ENCODE measurements around the gene EEF2K. TPM values are rescaled to one million over a fixed set of nuclear protein-coding genes. Genes with fewer than 3 reads are reported as not detected.
A peak's percentile ranks its signal among the peaks of the same experiment; 100 is the strongest.

Gene EEF2K
- total RNA-seq, 2 donors from 2014 or later = 58.2 to 75.1 TPM

- Histone ChIP-seq H3K4me1 (replicated peaks) (peaks cover 5% of the 10 kb centered on the region), H3K36me3 (no peaks in the 10 kb centered on the region), H3K27me3 (replicated peaks; ENCODE audit: insufficient read depth) (no peaks in the 10 kb centered on the region), H3K27ac (no peak overlapping the region), H3K4me3 (no peak overlapping the region), H3K9me3 (no peaks in the 10 kb centered on the region)
- no peak for DNase-seq (ENCODE audit: low spot score)
- 79% methylated on average over 9 of the region's 9 CpGs for WGBS
- TF ChIP-seq CTCF (IDR thresholded peaks at IDR 0.05) (no peak), POLR2A (IDR thresholded peaks at IDR 0.05) (no peak), POLR2AphosphoS5 (IDR thresholded peaks at IDR 0.05) (no peak)
- intact Hi-C loops (cut with DNase I) = no loop called here
These were observed 110.3 kb downstream of the EEF2K start for GRCh38 chr16:22316411-22316811.

- Histone ChIP-seq H3K36me3 (no peaks in the 10 kb centered on the region), H3K4me1 (replicated peaks) (peaks cover 5% of the 10 kb centered on the region), H3K27ac (no peak overlapping the region), H3K4me3 (no peak overlapping the region), H3K9me3 (no peaks in the 10 kb centered on the region), H3K27me3 (replicated peaks; ENCODE audit: insufficient read depth) (no peaks in the 10 kb centered on the region)
- DNase-seq (ENCODE audit: low spot score) = no peak
- TF ChIP-seq POLR2A (IDR thresholded peaks at IDR 0.05) (no peak), CTCF (IDR thresholded peaks at IDR 0.05) (no peak), POLR2AphosphoS5 (IDR thresholded peaks at IDR 0.05) (no peak)
- intact Hi-C loops (cut with DNase I) = no loop called here
- 81% methylated on average over 17 of the region's 17 CpGs for WGBS
These were observed 111.0 kb downstream of the EEF2K start for GRCh38 chr16:22317001-22317530.

- no peak for DNase-seq (ENCODE audit: low spot score)
- H3K36me3 ChIP-seq = no peaks in the 10 kb centered on the region
- intact Hi-C loops (cut with DNase I) = no loop called here
These were observed 111.5 kb downstream of the EEF2K start for GRCh38 chr16:22317625-22318024.

GRCh38 chr16:22318690-22319358 is 112.7 kb downstream of the EEF2K start:
- H3K36me3 ChIP-seq = no peaks in the 10 kb centered on the region

More at GRCh38 chr16:22317625-22318024, 111.5 kb downstream of the EEF2K start:
- Histone ChIP-seq H3K9me3 (no peaks in the 10 kb centered on the region), H3K27me3 (replicated peaks; ENCODE audit: insufficient read depth) (no peaks in the 10 kb centered on the region), H3K4me1 (replicated peaks) (peaks cover 5% of the 10 kb centered on the region), H3K4me3 (no peak overlapping the region), H3K27ac (no peak overlapping the region)
- 91% methylated on average over 6 of the region's 6 CpGs for WGBS
- TF ChIP-seq POLR2A (IDR thresholded peaks at IDR 0.05) (no peak), POLR2AphosphoS5 (IDR thresholded peaks at IDR 0.05) (no peak), CTCF (IDR thresholded peaks at IDR 0.05) (no peak)

More at GRCh38 chr16:22318690-22319358, 112.7 kb downstream of the EEF2K start:
- 82% methylated on average over 18 of the region's 18 CpGs for WGBS
- no peak overlapping the region for H3K4me3 ChIP-seq
- TF ChIP-seq CTCF (IDR thresholded peaks at IDR 0.05) (peak in 3 of 4 experiments; percentile 23 to 42 (median 32)), POLR2A (IDR thresholded peaks at IDR 0.05) (no peak), POLR2AphosphoS5 (IDR thresholded peaks at IDR 0.05) (no peak)
- intact Hi-C loops (cut with DNase I) = no loop called here
- H3K4me1 ChIP-seq (replicated peaks) = peaks cover 3% of the 10 kb centered on the region
- no peak for DNase-seq (ENCODE audit: low spot score)
- no peaks in the 10 kb centered on the region for H3K9me3 ChIP-seq
- no peak overlapping the region for H3K27ac ChIP-seq
- H3K27me3 ChIP-seq (replicated peaks; ENCODE audit: insufficient read depth) = no peaks in the 10 kb centered on the region

Measured in prostate gland (tissue), 2 donors.